HEK293T (cell line): ENCODE results near the gene TPSB2.

Experiments used
- BHLHE40 ChIP-seq: fragments of 450-650 bp; IDR thresholded peaks from 2 replicates; pipeline ENCODE4 v1.6.1; 2016; ENCODE audit warnings: mild to moderate bottlenecking, moderate library complexity, borderline replicate concordance
- FOXK2 ChIP-seq: fragments of 450-650 bp; IDR thresholded peaks from 2 replicates; pipeline ENCODE4 v1.6.1; 2016; ENCODE audit warnings: mild to moderate bottlenecking
- FOXM1 ChIP-seq: fragments of 450-650 bp; IDR thresholded peaks from 2 replicates; pipeline ENCODE4 v1.6.1; 2017; ENCODE audit warnings: mild to moderate bottlenecking, borderline replicate concordance
- LEF1 ChIP-seq: fragments of 450-650 bp; IDR thresholded peaks from 2 replicates; pipeline ENCODE4 v1.6.1; 2017; ENCODE audit warnings: mild to moderate bottlenecking, borderline replicate concordance
- PKNOX1 ChIP-seq: fragments of 450-650 bp; IDR thresholded peaks from 2 replicates; pipeline ENCODE4 v1.6.1; 2016
- SP1 ChIP-seq: fragments of 450-650 bp; IDR thresholded peaks from 2 replicates; pipeline ENCODE4 v1.6.1; 2017

GRCh38 chr16:1193143-1193824 is 36.7 kb downstream of the TPSB2 start:
- TF ChIP-seq PKNOX1 (no peak), LEF1 (no peak), SP1 (no peak), FOXM1 (no peak), FOXK2 (no peak), BHLHE40 (no peak)
